Naive B cell (primary cell): ENCODE results near the gene HDAC9. TPM values are rescaled to one million over a fixed set of nuclear protein-coding genes. Genes with fewer than 3 reads are reported as not detected.

Experiments used
- ATAC-seq, 2 donors: fragments of 150-1000 bp; cut with Tn5 transposase; 2 replicates each; pipeline ENCODE4 v1.10.0; 2021; ENCODE audit warnings: low read depth in 2 of 2, mild to moderate bottlenecking in 2 of 2, moderate library complexity in 2 of 2
- DNase-seq: peaks from one replicate; pipeline ENCODE4 v3.0.0; 2022
- H3K27ac Mint-ChIP-seq, 6 donors: one replicate each; pipeline ENCODE4 v1.8.0; 2020 to 2022; ENCODE audit warnings: mild to moderate bottlenecking in 6 of 6, mixed read lengths in 6 of 6, moderate library complexity in 5 of 6, inconsistent platforms in 2 of 6
- H3K27me3 Mint-ChIP-seq, 3 donors: one replicate each; pipeline ENCODE4 v1.8.0; 2021 to 2022; ENCODE audit warnings: mixed read lengths in 3 of 3, mild to moderate bottlenecking in 1 of 3
- H3K36me3 Mint-ChIP-seq, 2 donors: one replicate each; pipeline ENCODE4 v1.8.0; 2020 to 2022; ENCODE audit warnings: mixed read lengths in 2 of 2, inconsistent platforms in 1 of 2, mild to moderate bottlenecking in 1 of 2
- H3K4me1 Mint-ChIP-seq, 3 donors: one replicate each; pipeline ENCODE4 v1.8.0; 2020 to 2022; ENCODE audit warnings: mixed read lengths in 3 of 3, inconsistent platforms in 1 of 3, mild to moderate bottlenecking in 1 of 3, moderate library complexity in 1 of 3
- H3K4me3 Mint-ChIP-seq, 8 donors: one replicate each; pipeline ENCODE4 v1.8.0; 2020 to 2022; ENCODE audit warnings: mild to moderate bottlenecking in 8 of 8, mixed read lengths in 8 of 8, moderate library complexity in 8 of 8, inconsistent platforms in 2 of 8
- H3K9me3 Mint-ChIP-seq, 7 donors: one replicate each; pipeline ENCODE4 v1.8.0; 2020 to 2022; ENCODE audit warnings: mixed read lengths in 7 of 7, mild to moderate bottlenecking in 5 of 7, inconsistent platforms in 2 of 7, moderate library complexity in 1 of 7
- polyA plus RNA-seq, 6 donors: library from polyadenylated mRNA; unstranded; fragments of 300-500 nt; fragmentation: Illumina TruSeq; gene quantifications; one replicate each; pipeline ENCODE4 v1.2.3, GENCODE V29; 2021; ENCODE audit warnings: low read depth in 6 of 6

Gene HDAC9
- polyA plus RNA-seq, 6 donors from 2014 or later: 86.5 to 123 (median 108) TPM

DNA sequence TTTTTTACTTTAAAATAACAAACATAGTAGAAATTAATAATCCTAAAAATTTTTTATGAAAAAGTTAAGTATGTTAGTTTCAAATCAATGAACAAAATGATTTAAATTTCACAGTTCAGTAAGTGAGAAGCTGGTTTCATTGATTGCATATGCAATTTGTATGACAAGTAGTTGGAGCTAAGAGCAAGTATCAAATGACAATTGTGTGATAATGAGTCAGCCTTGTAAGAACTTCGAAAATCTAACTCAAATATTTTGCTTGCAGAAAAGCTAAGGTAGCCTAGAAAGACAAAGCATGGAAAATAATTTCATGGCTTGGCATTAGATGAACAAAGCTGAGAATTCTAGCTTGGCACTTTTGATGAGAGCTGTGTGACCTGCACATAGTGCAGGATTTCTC lies 111.5 kb downstream of the HDAC9 start:
- peaks cover 42 to 44% of the 10 kb centered on the region in 2 donors for H3K36me3 Mint-ChIP-seq
- DNase-seq: no peak
- H3K4me1 Mint-ChIP-seq: peaks cover 0 to 10% (median 6%) of the 10 kb centered on the region in 3 donors
- peaks cover 16 to 42% (median 36%) of the 10 kb centered on the region in 7 donors for H3K9me3 Mint-ChIP-seq
- H3K27me3 Mint-ChIP-seq: no peaks in the 10 kb centered on the region
- H3K27ac Mint-ChIP-seq: no peak overlapping the region
- H3K4me3 Mint-ChIP-seq: no peak overlapping the region
- no peak for ATAC-seq

DNA sequence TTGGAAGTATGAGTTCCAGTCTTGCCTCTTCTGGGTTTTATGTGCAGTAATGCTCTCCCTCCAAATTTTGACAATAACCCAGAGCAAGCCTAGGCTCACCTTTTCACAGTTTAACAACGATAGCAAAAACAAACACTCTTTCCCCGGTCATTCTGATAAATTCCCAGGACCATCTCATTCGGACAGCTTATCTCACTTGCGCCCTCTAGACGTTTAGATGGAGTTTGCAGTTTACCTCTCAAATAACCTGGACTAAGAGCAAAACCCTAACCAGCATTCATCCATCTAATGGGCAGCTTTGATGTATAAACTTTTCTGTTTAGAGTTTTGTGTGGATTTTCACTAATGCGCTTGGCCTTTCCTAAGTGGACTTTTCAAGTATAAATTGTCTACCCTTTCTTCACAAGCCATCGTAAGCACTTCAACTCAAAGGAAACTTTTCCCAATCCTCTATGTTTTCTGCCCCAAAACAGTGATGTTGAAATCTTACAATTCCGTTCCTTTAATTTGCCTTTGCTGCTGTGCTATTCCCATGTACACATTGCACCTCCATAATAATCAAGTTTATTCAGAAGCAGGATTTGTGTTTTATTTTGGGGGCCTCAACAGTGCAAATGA lies 114.9 kb downstream of the HDAC9 start:
- H3K4me1 Mint-ChIP-seq: peaks cover 4 to 28% (median 18%) of the 10 kb centered on the region in 3 donors
- peak; percentile 21 for DNase-seq
- no peak overlapping the region for H3K4me3 Mint-ChIP-seq
- H3K36me3 Mint-ChIP-seq: peaks cover 27 to 36% of the 10 kb centered on the region in 2 donors
- H3K27me3 Mint-ChIP-seq: no peaks in the 10 kb centered on the region
- peaks cover 0 to 7% (median 6%) of the 10 kb centered on the region in 7 donors for H3K9me3 Mint-ChIP-seq
- no peak for ATAC-seq
- peak overlapping the region in 3 of 6 donors; percentile 3 to 54 (median 26) for H3K27ac Mint-ChIP-seq

DNA sequence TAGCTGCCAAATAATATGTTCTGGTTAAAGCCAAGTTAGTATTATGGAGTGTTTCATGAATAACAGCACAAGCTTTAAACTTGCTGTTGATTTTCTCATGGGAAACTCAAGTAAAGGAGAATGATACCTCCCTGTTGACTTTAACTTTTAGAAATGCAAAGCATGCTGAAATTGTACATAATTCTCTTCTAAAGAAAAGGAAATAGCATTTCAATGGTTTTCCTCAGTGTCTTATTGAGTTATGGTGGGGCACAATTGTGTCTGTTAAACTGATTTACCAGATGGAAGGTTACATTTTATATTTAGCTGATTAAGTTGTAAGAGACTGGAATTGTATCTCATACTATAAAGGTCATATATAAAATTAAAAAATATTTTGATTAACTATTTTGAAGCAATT lies 119.3 kb downstream of the HDAC9 start:
- H3K27me3 Mint-ChIP-seq: no peaks in the 10 kb centered on the region
- no peaks in the 10 kb centered on the region for H3K9me3 Mint-ChIP-seq
- no peak overlapping the region for H3K27ac Mint-ChIP-seq
- ATAC-seq: no peak
- no peak overlapping the region for H3K4me3 Mint-ChIP-seq
- H3K4me1 Mint-ChIP-seq: peaks cover 4 to 33% (median 24%) of the 10 kb centered on the region in 3 donors
- no peak for DNase-seq
- peaks cover 24 to 54% of the 10 kb centered on the region in 2 donors for H3K36me3 Mint-ChIP-seq

DNA sequence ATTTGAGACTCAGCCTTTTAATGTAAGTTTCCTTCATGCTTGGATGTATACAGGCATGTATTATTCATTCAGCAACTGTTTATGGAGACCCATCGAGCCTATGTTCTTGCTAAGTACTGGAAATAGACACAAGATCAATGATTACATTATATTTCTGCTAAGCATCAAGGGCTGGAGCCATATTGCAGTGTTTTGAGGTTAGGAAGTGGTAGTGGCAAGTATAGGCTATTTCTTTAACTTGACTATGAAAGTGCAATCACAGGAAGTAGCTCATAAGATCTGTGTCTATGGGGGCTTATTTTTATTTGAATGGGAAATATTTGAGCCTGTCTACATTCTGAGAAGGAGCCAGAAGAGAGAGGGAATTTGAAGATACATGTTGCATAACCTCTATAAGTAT lies 123.8 kb downstream of the HDAC9 start:
- Mint-ChIP-seq H3K36me3 (peaks cover 17 to 33% of the 10 kb centered on the region in 2 donors), H3K4me1 (peaks cover 0 to 12% (median 9%) of the 10 kb centered on the region in 3 donors)
- ATAC-seq: no peak

DNA sequence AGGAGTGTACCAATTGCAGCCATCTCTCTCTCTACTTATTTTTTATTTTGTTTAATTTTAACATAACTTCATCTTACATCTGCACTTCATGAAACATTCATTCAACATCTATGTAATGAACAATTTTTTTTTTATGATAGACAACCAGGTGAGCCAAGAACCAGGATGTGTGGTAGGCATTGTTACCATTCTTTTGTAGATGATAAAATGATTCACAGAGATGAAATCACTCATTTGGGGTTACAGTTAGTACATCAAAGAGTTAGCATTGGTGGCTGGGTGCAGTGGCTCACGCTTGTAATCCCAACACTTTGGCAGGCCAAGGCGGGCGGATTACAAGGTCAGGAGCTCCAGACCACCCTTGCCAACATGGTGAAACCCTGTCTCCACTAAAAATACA lies 127.8 kb downstream of the HDAC9 start:
- H3K27me3 Mint-ChIP-seq: no peaks in the 10 kb centered on the region
- no peak overlapping the region for H3K27ac Mint-ChIP-seq

More for the DNA sequence above, 123.8 kb downstream of the HDAC9 start:
- Mint-ChIP-seq H3K27ac (no peak overlapping the region), H3K27me3 (no peaks in the 10 kb centered on the region), H3K9me3 (no peaks in the 10 kb centered on the region), H3K4me3 (no peak overlapping the region)
- DNase-seq: no peak

DNA sequence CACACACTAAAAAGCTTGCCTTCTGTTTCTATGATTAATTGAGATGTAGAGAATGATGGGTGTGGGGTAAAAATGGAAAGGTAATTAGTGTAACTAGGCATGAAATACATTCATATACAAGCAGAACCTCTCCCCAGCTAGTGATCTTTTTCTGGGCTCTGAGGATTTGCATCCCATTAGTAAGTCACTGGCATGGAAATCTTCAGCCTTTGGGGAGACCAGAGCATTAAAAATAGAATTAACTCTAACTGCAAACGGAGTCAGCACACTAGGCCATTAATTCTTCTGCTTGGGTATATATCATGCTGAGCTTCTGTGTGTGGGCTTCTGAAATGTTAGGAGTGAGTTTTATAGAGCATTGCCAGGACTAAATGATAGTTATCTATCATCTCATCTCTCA lies 128.9 kb downstream of the HDAC9 start:
- Mint-ChIP-seq H3K9me3 (no peaks in the 10 kb centered on the region), H3K36me3 (peaks cover 14 to 35% of the 10 kb centered on the region in 2 donors), H3K27me3 (no peaks in the 10 kb centered on the region), H3K27ac (peak overlapping the region in 2 of 6 donors; percentile 19 to 62), H3K4me1 (peaks cover 6 to 13% (median 10%) of the 10 kb centered on the region in 3 donors), H3K4me3 (no peak overlapping the region)
- DNase-seq (no peak), ATAC-seq (no peak)

More for the DNA sequence above, 127.8 kb downstream of the HDAC9 start:
- Mint-ChIP-seq H3K9me3 (no peaks in the 10 kb centered on the region), H3K4me1 (peaks cover 6 to 13% (median 10%) of the 10 kb centered on the region in 3 donors), H3K36me3 (peaks cover 18 to 31% of the 10 kb centered on the region in 2 donors), H3K4me3 (no peak overlapping the region)
- no peak for DNase-seq
- no peak for ATAC-seq

DNA sequence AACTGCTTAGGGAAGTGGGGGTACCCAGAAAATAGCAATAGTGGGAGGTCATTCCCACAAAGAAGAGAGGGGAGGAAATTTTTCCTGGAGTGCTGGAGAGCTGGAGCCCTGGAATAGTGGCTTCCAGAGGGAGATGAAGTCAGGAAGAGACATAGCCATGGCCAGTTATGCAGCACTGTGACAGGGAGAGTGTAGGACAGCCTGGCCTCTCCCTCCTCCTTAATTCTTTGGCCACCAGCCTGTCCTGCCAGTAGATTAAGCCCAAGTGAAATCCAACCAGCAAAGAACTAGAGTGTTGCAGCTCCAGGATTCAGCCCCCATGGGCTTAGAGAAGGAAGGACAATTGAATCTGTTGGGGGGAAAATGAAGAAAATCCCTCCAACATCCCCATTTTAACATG lies 130.5 kb downstream of the HDAC9 start:
- ATAC-seq: no peak
- H3K27me3 Mint-ChIP-seq: no peaks in the 10 kb centered on the region
- peak overlapping the region in 2 of 6 donors; percentile 48 to 61 for H3K27ac Mint-ChIP-seq
- H3K36me3 Mint-ChIP-seq: peaks cover 8 to 43% of the 10 kb centered on the region in 2 donors
- no peaks in the 10 kb centered on the region for H3K9me3 Mint-ChIP-seq
- no peak for DNase-seq
- peaks cover 6 to 19% (median 10%) of the 10 kb centered on the region in 3 donors for H3K4me1 Mint-ChIP-seq
- H3K4me3 Mint-ChIP-seq: no peak overlapping the region

DNA sequence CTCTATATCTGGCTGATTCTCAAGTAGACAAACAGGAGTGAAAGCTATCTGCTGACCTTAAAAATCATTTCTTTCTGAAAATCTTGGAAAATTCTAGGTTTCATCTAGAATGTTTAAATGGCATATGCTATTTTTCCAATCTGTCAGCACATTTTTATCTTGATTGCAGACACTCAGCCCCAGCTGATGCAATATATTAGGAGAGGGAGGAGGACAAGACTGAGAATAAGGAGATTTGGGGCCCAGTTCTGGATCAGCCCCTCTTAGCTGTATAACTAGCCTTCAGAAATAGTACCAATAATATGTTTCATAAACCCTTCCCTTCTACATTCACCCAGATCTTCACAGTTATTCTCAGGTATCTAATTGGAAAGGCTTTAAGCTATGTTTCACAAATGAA lies 131.2 kb downstream of the HDAC9 start:
- Mint-ChIP-seq H3K9me3 (no peaks in the 10 kb centered on the region), H3K4me1 (peaks cover 6 to 19% (median 10%) of the 10 kb centered on the region in 3 donors), H3K36me3 (peaks cover 4 to 41% of the 10 kb centered on the region in 2 donors), H3K27ac (peak overlapping the region in 3 of 6 donors; percentile 48 to 64 (median 49)), H3K27me3 (no peaks in the 10 kb centered on the region), H3K4me3 (peak overlapping the region in 1 of 8 donors; percentile 35)
- ATAC-seq (no peak), DNase-seq (no peak)

DNA sequence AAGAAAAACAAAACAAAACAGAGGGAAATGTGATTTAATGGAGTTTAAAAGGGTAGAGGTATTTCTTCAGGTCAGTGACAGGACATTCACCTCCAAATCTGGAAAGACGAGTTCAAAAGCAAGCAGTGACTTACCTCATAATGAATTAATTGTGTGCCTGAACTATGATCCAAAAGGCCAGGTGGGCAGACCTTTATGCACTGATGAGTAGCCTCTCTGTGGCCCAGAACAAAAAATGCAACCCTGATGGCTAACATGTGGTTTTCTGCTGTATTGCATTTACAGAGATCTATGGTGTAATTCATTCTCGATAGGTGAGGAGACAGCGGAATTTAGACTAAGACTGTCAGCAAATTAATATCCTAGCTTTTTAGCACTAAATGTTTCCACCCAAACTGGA lies 142.0 kb downstream of the HDAC9 start:
- ATAC-seq (no peak), DNase-seq (no peak)
- Mint-ChIP-seq H3K27ac (peak overlapping the region in 2 of 6 donors; percentile 6 to 40), H3K4me3 (no peak overlapping the region), H3K36me3 (peaks cover 0 to 25% of the 10 kb centered on the region in 2 donors), H3K9me3 (no peaks in the 10 kb centered on the region), H3K4me1 (peaks cover 0 to 3% (median 0%) of the 10 kb centered on the region in 3 donors), H3K27me3 (no peaks in the 10 kb centered on the region)

DNA sequence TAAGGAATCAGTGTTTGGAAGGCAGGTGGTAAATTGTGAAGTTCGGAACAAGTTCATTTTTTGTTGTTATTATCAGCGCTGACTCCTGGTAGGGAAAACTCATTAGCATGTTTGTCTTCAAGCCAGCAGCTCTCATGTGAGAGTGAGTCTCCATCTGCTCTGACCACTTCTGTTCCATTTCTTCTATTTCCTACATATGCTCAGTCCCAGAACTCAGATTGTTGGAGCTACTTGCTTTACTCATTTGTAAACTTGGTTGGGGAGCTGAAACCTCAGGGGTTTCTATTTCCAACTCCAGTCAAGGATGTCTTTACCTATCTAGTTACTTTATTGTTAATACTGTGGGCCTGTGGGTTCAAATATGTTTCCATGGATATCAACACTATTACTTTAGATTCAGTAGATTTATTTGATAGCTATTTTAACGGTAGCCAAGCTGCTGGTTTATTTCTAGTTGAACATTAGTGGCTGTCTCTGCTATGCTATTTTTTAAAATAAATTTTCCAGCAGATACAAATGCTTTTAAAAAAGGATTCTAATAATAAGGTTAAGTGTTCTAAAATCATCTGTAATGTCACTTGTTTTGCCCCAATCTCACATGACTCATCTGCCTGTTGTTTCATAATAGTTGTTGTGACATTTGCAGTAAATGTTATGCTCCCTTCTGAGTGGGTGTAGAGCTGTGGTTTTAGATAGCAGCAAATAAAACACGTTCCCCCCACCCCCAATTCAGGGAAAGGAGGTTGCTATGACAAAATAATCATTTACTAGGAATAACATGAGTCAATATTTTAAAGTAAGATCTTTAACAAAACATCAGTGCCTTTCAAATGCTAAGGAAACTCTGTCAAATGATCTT lies 143.3 kb downstream of the HDAC9 start:
- ATAC-seq: no peak
- H3K27ac Mint-ChIP-seq: peak overlapping the region in 3 of 6 donors; percentile 30 to 49 (median 49)

DNA sequence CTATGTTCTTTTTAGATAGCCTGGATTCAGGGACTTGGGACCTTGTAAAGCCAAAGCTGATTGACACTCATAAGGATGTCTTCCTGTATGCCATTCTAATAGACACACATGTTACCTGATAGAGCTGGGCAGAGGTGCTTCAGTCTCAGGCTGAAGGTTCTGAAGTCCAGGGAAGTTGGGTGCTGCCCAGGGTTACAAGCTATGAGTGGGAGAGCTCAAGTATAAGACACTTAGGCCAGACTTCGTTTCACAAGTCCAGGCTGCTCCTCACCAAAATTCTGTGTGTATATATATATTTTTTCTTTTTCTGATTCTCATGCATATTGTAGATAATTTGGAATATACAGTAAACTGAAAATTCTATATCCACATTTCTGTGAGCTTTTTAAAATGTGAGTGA lies 144.2 kb downstream of the HDAC9 start:
- Mint-ChIP-seq H3K4me1 (peaks cover 0 to 3% (median 0%) of the 10 kb centered on the region in 3 donors), H3K27ac (peak overlapping the region in 3 of 6 donors; percentile 49 to 69 (median 49)), H3K9me3 (no peaks in the 10 kb centered on the region), H3K27me3 (no peaks in the 10 kb centered on the region), H3K4me3 (no peak overlapping the region), H3K36me3 (peaks cover 3 to 30% of the 10 kb centered on the region in 2 donors)
- ATAC-seq (no peak), DNase-seq (no peak)

More for the DNA sequence above, 143.3 kb downstream of the HDAC9 start:
- no peak for DNase-seq
- peaks cover 0 to 25% of the 10 kb centered on the region in 2 donors for H3K36me3 Mint-ChIP-seq
- no peaks in the 10 kb centered on the region for H3K9me3 Mint-ChIP-seq
- H3K4me3 Mint-ChIP-seq: no peak overlapping the region
- H3K4me1 Mint-ChIP-seq: peaks cover 0 to 3% (median 0%) of the 10 kb centered on the region in 3 donors
- no peaks in the 10 kb centered on the region for H3K27me3 Mint-ChIP-seq

DNA sequence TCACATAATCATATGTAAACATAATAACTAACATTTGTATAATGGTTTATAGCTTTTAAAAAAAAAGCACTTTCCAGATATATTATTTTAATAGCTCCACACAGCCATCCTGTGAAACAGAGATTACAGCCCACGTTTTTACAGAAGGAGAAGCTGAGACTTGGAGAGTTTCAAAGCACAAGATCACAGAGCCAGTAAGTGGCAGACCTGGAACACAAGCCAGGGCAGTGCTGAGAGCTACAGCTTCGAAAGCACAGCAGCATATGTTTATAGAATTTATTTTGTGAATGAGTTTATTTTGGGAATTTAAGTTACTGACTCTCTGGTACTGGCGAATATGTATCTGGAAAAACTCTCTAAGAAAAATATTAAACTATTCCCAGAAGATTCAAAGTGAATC lies 149.4 kb downstream of the HDAC9 start:
- ATAC-seq: no peak
- no peaks in the 10 kb centered on the region for H3K9me3 Mint-ChIP-seq
- peak overlapping the region in 4 of 6 donors; percentile 12 to 45 (median 26) for H3K27ac Mint-ChIP-seq
- peaks cover 37 to 43% of the 10 kb centered on the region in 2 donors for H3K36me3 Mint-ChIP-seq
- no peak for DNase-seq
- H3K4me1 Mint-ChIP-seq: peaks cover 0 to 3% (median 0%) of the 10 kb centered on the region in 3 donors
- no peak overlapping the region for H3K4me3 Mint-ChIP-seq
- no peaks in the 10 kb centered on the region for H3K27me3 Mint-ChIP-seq

DNA sequence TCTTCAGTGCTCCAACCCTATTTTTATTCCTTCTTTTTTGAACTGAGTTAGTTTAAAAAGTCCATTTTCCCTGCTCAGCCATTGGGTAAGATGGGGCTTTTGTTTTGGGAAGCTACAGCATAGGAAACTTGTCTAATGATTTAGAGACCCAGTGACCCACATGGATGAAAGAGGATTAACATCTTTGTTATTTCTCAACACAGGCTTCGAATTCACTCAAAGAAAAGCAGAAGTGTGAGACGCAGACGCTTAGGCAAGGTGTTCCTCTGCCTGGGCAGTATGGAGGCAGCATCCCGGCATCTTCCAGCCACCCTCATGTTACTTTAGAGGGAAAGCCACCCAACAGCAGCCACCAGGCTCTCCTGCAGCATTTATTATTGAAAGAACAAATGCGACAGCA lies 152.0 kb downstream of the HDAC9 start:
- peak overlapping the region in 1 of 6 donors; percentile 57 for H3K27ac Mint-ChIP-seq
- H3K36me3 Mint-ChIP-seq: peaks cover 30 to 39% of the 10 kb centered on the region in 2 donors
- no peaks in the 10 kb centered on the region for H3K4me1 Mint-ChIP-seq
- DNase-seq: no peak
- H3K9me3 Mint-ChIP-seq: no peaks in the 10 kb centered on the region
- no peak overlapping the region for H3K4me3 Mint-ChIP-seq
- no peaks in the 10 kb centered on the region for H3K27me3 Mint-ChIP-seq
- no peak for ATAC-seq
